Liver (tissue), 9 donors: ENCODE measurements around the gene LRMDA. TPM values are rescaled to one million over a fixed set of nuclear protein-coding genes. Genes with fewer than 3 reads are reported as not detected.

Experiments
- DNase-seq: peaks from one replicate; pipeline ENCODE4 v3.0.0-alpha.2; 2017; ENCODE audit warnings: low spot score
- H3K27ac ChIP-seq, 2 donors: one replicate each; pipeline ENCODE4 v1.7.0; 2013; ENCODE audit warnings: inconsistent platforms in 2 of 2, low read length in 2 of 2, control low read depth in 1 of 2, low read depth in 1 of 2, mild to moderate bottlenecking in 1 of 2
- H3K27me3 ChIP-seq, 4 donors: one replicate each; pipeline versions ENCODE4 v1.6.1 to v1.7.0; 2013; ENCODE audit warnings: low read length in 3 of 4, inconsistent platforms in 1 of 4, mild to moderate bottlenecking in 1 of 4, moderate library complexity in 1 of 4; ENCODE audit not compliant: control insufficient read depth in 4 of 4, insufficient read depth in 4 of 4
- H3K36me3 ChIP-seq, 4 donors: one replicate each; pipeline versions ENCODE4 v1.6.1 to v1.7.0; 2013; ENCODE audit warnings: low read length in 3 of 4, mild to moderate bottlenecking in 3 of 4, low read depth in 1 of 4, moderate library complexity in 1 of 4; ENCODE audit not compliant: control insufficient read depth in 4 of 4, insufficient read depth in 3 of 4
- H3K4me1 ChIP-seq, 4 donors: one replicate each; pipeline versions ENCODE4 v1.6.1 to v1.7.0; 2013; ENCODE audit warnings: low read length in 3 of 4, mild to moderate bottlenecking in 3 of 4, moderate library complexity in 1 of 4; ENCODE audit not compliant: control insufficient read depth in 4 of 4, insufficient read depth in 4 of 4
- H3K4me3 ChIP-seq, 3 donors: one replicate each; pipeline versions ENCODE4 v1.6.1 to v1.7.0; 2013; ENCODE audit warnings: low read length in 3 of 3, control low read depth in 1 of 3, low read depth in 1 of 3, mild to moderate bottlenecking in 1 of 3
- H3K9ac ChIP-seq, 2 donors: one replicate each; pipeline ENCODE4 v1.7.0; 2013; ENCODE audit warnings: low read length in 2 of 2, mild to moderate bottlenecking in 2 of 2, moderate library complexity in 2 of 2, control low read depth in 1 of 2, low read depth in 1 of 2
- H3K9me3 ChIP-seq, 4 donors: one replicate each; pipeline versions ENCODE4 v1.6.1 to v1.7.0; 2013; ENCODE audit warnings: low read length in 3 of 4; ENCODE audit not compliant: control insufficient read depth in 4 of 4
- ATF3 ChIP-seq: IDR thresholded peaks from 2 replicates; pipeline ENCODE4 v1.6.1; 2016; ENCODE audit warnings: antibody characterized with exemption
- CTCF ChIP-seq: fragments of 150-350 bp; IDR thresholded peaks from 2 replicates; pipeline ENCODE4 v1.5.1; 2017; ENCODE audit warnings: improper control_type of control experiment, low read depth, low read length; ENCODE audit not compliant: missing input control
- EGR1 ChIP-seq, 2 donors: IDR thresholded peaks; 2 replicates each; pipeline ENCODE4 v1.6.1; 2016 to 2018; ENCODE audit warnings: antibody characterized with exemption in 2 of 2, low read depth in 2 of 2
- FOXA2 ChIP-seq: IDR thresholded peaks from 2 replicates; pipeline ENCODE4 v1.6.1; 2016; ENCODE audit warnings: antibody characterized with exemption
- GABPA ChIP-seq, 2 donors: IDR thresholded peaks in 1 of 2; conservative IDR thresholded peaks in 1 of 2; 2 replicates each; pipeline ENCODE4 v1.6.1; 2016; ENCODE audit warnings: antibody characterized with exemption in 2 of 2, mild to moderate bottlenecking in 1 of 2, moderate library complexity in 1 of 2
- HNF4A ChIP-seq, 2 donors: conservative IDR thresholded peaks; 2 replicates each; pipeline ENCODE4 v1.6.1; 2016; ENCODE audit warnings: antibody characterized with exemption in 2 of 2, mild to moderate bottlenecking in 2 of 2
- HNF4G ChIP-seq: IDR thresholded peaks from 2 replicates; pipeline ENCODE4 v1.6.1; 2016; ENCODE audit warnings: antibody characterized with exemption
- JUND ChIP-seq, 2 donors: IDR thresholded peaks; 2 replicates each; pipeline ENCODE4 v1.6.1; 2016; ENCODE audit warnings: antibody characterized with exemption in 2 of 2
- MAX ChIP-seq: IDR thresholded peaks from 2 replicates; pipeline ENCODE4 v1.6.1; 2016; ENCODE audit warnings: antibody characterized with exemption
- RXRA ChIP-seq, 2 donors: IDR thresholded peaks; 2 replicates each; pipeline ENCODE4 v1.6.1; 2017 to 2018; ENCODE audit warnings: antibody characterized with exemption in 2 of 2, mild to moderate bottlenecking in 1 of 2
- SP1 ChIP-seq: IDR thresholded peaks from 2 replicates; pipeline ENCODE4 v1.6.1; 2018; ENCODE audit warnings: antibody characterized with exemption, mild to moderate bottlenecking
- TAF1 ChIP-seq: conservative IDR thresholded peaks from 2 replicates; pipeline ENCODE4 v1.6.1; 2016; ENCODE audit warnings: antibody characterized with exemption, mild to moderate bottlenecking
- YY1 ChIP-seq: IDR thresholded peaks from 2 replicates; pipeline ENCODE4 v1.6.1; 2016; ENCODE audit warnings: antibody characterized with exemption, mild to moderate bottlenecking
- ZBTB33 ChIP-seq: IDR thresholded peaks from 2 replicates; pipeline ENCODE4 v1.6.1; 2016; ENCODE audit warnings: antibody characterized with exemption
- WGBS: extraction: QIAGEN DNeasy Blood & Tissue Kit; methylation state at CpG from one replicate; pipeline ENCODE4 v1.1.7; 2013; 5-methylcytosine and 5-hydroxymethylcytosine counted together
- polyA plus RNA-seq, 2 donors: library from polyadenylated mRNA; stranded (reverse) in 1 of 2; unstranded in 1 of 2; fragments of 200-250 nt in 1 of 2; fragments of >200 nt in 1 of 2; fragmentation: Nextera tagmentation in 1 of 2; extraction: Ambion mirVana in 1 of 2; gene quantifications; one replicate each; pipeline versions ENCODE4 v1.2.1 to v1.2.3, GENCODE V29; 2013 to 2015
- total RNA-seq, 2 donors: library from RNA; depleted of rRNA; stranded (reverse); fragments of >200 nt; gene quantifications; one replicate each; pipeline ENCODE4 v1.2.3, GENCODE V29; 2014
- donor health status: healthy.
- donor health status: healthy.
- donor health status: healthy.
- donor health status: healthy.
- donor health status: healthy.

Gene LRMDA
- total and polyA plus RNA-seq, 4 donors, result 7.9 to 15.8 (median 11.3) TPM

- TF ChIP-seq CTCF, result no peak
- no peak for TF ChIP-seq EGR1 (IDR thresholded peaks at IDR 0.05; ENCODE audit: low read depth in 2 of 2)
- TF ChIP-seq GABPA (IDR thresholded peaks at IDR 0.05 in 1 of 2, conservative IDR thresholded peaks at IDR 0.05 in 1 of 2), result no peak
- no peak for TF ChIP-seq HNF4A (conservative IDR thresholded peaks at IDR 0.05)
These were observed 498.3 kb downstream of the LRMDA start (continued) for GRCh38 chr10:75929630-75930161.

GRCh38 chr10:75932921-75933320 lies 501.5 kb downstream of the LRMDA start:
- Histone ChIP-seq H3K9me3 (no peaks in the 10 kb centered on the region), H3K36me3 (no peaks in the 10 kb centered on the region), H3K4me3 (no peak overlapping the region), H3K9ac (no peak overlapping the region), H3K27ac (no peak overlapping the region), H3K27me3 (no peaks in the 10 kb centered on the region), H3K4me1 (no peaks in the 10 kb centered on the region)
- 87% methylated on average over 3 of the region's 3 CpGs for WGBS
- TF ChIP-seq CTCF, result no peak
- TF ChIP-seq HNF4A (conservative IDR thresholded peaks at IDR 0.05), result no peak
- no peak for TF ChIP-seq YY1
- TF ChIP-seq EGR1 (IDR thresholded peaks at IDR 0.05; ENCODE audit: low read depth in 2 of 2), result no peak
- no peak for TF ChIP-seq ATF3
- no peak for TF ChIP-seq TAF1
- DNase-seq, result no peak

- no peak overlapping the region for H3K9ac ChIP-seq
- no peaks in the 10 kb centered on the region for H3K27me3 ChIP-seq
- H3K9me3 ChIP-seq, result no peaks in the 10 kb centered on the region
- WGBS, result 75% methylated on average over 3 of the region's 3 CpGs
- no peak overlapping the region for H3K27ac ChIP-seq
- DNase-seq, result no peak
- no peaks in the 10 kb centered on the region for H3K36me3 ChIP-seq
- TF ChIP-seq JUND (IDR thresholded peaks at IDR 0.05) (no peak), CTCF (no peak), RXRA (IDR thresholded peaks at IDR 0.05) (no peak), FOXA2 (no peak), YY1 (no peak), ZBTB33 (no peak), MAX (no peak), HNF4G (no peak), SP1 (no peak)
- H3K4me3 ChIP-seq, result no peak overlapping the region
- no peaks in the 10 kb centered on the region for H3K4me1 ChIP-seq
These were observed 503.8 kb downstream of the LRMDA start for GRCh38 chr10:75935240-75935639.
